A549 (cell line): ENCODE measurements around the gene COQ8B.

ENCODE experiments used
- CHD4 ChIP-seq: fragments of 200-600 bp; sonication (generic); IDR thresholded peaks from 2 replicates; pipeline ENCODE4 v1.6.1; 2016; ENCODE audit warnings: antibody characterized with exemption, mild to moderate bottlenecking, borderline replicate concordance
- CTCF ChIP-seq: fragments of >200 bp; sonication (Bioruptor Twin); formaldehyde crosslinking; IDR thresholded peaks from 3 replicates; pipeline ENCODE4 v1.5.1; 2016
- RAD21 ChIP-seq, 2 experiments: fragments of >200 bp in 1 of 2; sonication (Bioruptor Twin) in 1 of 2; formaldehyde crosslinking in 1 of 2; IDR thresholded peaks in 1 of 2; conservative IDR thresholded peaks in 1 of 2; 2 replicates in 1 of 2; 3 replicates in 1 of 2; pipeline ENCODE4 v1.6.1; 2012 to 2018; ENCODE audit warnings: inconsistent platforms in 1 of 2

- no peak for TF ChIP-seq RAD21 (conservative IDR thresholded peaks at IDR 0.05 in 1 of 2, IDR thresholded peaks at IDR 0.05 in 1 of 2)
- no peak for TF ChIP-seq CTCF
- no peak for TF ChIP-seq CHD4
These were observed 12.0 kb downstream of the COQ8B start for GRCh38 chr19:40704491-40705361.
